Measurements from ENCODE around the gene CUBN.

CUBN gene

DNA sequence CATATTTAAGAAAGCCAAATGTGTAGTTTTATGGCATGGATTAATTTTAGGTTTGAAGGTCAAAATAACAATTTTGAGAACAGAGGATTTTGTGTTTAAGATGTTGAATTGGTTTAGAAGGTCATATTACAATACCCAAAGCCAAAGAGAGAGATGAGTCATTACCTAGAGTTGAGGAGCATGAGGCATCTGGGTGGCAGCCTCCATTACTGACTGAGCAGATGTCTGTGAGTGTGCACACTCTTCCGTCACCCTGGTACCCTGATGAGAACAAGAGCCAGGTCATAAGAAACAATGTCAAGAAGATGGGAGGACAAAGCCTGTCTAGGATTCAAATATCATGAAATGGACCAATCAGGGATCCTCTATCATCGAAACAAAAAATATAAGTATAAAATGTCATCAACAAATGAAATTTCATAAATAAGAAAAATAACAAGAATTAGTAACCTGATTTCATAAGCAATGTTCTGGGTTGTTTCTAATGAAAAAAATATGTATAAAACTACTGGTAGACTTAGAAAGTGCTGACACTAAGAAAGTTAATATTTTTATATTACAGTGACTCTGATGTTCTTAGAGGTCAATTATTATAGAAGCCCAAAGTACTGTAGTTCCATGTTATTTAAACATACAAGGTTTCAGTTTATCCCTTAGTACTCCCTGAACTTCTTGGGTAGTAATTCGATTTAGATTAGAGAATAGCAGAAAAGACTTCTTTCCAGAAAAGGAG, 20.0 kb downstream of the CUBN start:
- H3K27ac ChIP-seq = no peak overlapping the region
- TF ChIP-seq, protein P1, sequence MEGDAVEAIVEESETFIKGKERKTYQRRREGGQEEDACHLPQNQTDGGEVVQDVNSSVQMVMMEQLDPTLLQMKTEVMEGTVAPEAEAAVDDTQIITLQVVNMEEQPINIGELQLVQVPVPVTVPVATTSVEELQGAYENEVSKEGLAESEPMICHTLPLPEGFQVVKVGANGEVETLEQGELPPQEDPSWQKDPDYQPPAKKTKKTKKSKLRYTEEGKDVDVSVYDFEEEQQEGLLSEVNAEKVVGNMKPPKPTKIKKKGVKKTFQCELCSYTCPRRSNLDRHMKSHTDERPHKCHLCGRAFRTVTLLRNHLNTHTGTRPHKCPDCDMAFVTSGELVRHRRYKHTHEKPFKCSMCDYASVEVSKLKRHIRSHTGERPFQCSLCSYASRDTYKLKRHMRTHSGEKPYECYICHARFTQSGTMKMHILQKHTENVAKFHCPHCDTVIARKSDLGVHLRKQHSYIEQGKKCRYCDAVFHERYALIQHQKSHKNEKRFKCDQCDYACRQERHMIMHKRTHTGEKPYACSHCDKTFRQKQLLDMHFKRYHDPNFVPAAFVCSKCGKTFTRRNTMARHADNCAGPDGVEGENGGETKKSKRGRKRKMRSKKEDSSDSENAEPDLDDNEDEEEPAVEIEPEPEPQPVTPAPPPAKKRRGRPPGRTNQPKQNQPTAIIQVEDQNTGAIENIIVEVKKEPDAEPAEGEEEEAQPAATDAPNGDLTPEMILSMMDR (IDR thresholded peaks at IDR 0.05) = no peak
- no peak for TF ChIP-seq ZFX (IDR thresholded peaks at IDR 0.05; ENCODE audit: borderline replicate concordance)

DNA sequence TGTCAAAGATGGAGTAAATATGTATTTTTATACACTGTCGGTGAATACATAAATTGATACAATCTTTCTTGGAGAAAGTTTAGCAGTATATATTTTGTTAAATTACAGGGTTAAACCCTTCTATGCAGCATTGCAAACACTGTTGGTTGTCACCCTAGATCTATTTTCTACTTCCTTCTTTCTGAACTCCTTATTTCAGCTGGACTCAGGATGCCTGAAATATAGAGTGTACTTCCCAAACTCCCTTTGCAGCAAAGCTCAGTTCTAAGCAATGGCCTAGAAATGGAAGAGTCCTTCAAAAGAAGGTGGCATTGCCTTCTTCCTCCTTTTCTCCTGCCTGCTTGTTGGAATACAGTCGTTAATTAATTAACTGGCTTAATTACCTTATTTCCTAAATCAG, 20.6 kb downstream of the CUBN start:
- H3K27ac ChIP-seq = no peak overlapping the region
- TF ChIP-seq, protein P1 (IDR thresholded peaks at IDR 0.05) = no peak

DNA sequence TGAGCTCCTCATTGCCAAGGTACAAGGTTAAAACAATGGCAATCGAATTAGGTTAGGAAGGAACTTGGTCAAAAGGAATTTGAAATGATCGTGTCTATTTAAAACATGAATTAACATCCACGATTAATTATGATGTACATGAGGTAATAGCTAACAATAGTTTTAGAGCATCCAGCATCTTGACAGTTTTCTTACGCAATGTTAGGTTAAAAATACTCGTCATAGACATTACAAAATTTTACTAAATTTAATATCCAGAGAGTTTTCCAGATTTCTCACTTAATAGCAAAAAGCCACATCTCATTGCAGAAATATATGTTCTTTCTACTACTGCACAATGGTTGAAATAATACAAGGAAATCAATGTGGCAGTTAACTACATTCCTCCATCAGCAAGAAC, 22.6 kb downstream of the CUBN start:
- no peak overlapping the region for H3K27ac ChIP-seq
- no peak for TF ChIP-seq ZFX (IDR thresholded peaks at IDR 0.05; ENCODE audit: borderline replicate concordance)
- TF ChIP-seq, protein P1 (IDR thresholded peaks at IDR 0.05) = no peak

DNA sequence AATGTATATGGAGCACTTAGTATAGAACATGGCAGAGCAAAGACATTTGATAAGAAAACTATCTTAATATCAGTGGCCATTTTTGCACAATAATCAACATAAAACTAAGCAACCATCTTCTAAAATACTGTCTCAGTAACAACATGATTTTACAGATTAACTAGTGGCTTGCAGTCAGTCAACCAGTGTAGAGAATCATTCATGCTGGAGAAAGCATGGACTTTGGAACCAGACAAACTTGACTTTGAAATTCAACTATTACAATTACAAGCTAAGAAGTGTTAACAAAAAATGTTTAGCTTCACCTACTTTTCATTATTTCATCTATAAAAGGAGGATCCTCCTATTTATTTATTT, 27.7 kb downstream of the CUBN start:
- no peak overlapping the region for H3K27ac ChIP-seq
- TF ChIP-seq, protein P1 (IDR thresholded peaks at IDR 0.05) = no peak
- no peak for TF ChIP-seq ZFX (IDR thresholded peaks at IDR 0.05; ENCODE audit: borderline replicate concordance)

DNA sequence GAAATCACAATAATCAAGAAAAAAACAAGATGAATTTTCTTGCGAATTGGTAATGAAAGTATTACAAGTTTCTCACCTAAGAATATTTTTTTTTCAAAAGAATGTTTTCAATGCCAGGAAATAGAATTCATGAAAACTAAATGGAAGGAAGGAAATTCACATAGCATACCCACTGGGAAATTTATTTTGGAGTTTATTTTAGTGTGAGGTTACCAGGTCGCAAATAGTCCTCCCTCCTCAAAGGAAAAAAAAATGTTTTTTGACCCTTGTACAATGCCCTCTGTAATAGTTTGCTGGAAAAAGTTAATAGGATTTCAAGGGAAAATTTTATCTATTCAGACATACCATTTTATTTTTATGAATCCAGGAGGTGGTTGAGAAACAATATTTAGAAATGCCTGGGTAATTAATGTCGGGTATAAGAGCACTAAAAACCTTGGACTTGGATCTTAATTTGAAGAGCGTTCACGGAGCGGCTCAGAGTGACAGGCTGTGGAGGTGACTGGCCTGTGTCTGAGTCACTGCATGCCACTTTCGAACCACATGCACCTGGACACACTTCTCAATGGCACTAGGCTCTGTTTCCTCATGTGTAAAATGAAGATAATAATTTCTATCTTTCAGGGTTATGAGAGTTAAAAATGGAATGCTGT, 28.2 kb downstream of the CUBN start:
- TF ChIP-seq, protein P1 (IDR thresholded peaks at IDR 0.05) = no peak
- TF ChIP-seq ZFX (IDR thresholded peaks at IDR 0.05; ENCODE audit: borderline replicate concordance) = no peak
- no peak overlapping the region for H3K27ac ChIP-seq

DNA sequence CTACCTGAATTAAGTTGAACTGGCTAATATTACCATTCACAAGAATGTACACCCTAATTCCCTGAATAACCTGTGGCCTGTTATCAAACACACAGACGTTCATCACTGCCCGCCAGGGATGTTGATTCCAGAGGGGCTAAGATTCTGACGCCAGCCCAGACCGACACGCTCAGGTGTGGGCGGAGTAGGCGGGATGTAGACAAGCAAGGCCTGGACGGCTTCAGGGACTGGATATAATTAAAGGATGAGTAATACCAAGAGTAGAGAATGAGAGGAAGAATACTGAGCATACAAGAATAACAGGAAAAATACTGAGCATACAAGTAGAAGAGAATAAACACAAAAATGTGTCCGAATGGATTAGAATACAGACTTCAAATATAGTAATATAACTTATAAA, 29.0 kb downstream of the CUBN start:
- H3K27ac ChIP-seq = no peak overlapping the region
- TF ChIP-seq ZFX (IDR thresholded peaks at IDR 0.05; ENCODE audit: borderline replicate concordance) = no peak
- TF ChIP-seq, protein P1 (IDR thresholded peaks at IDR 0.05) = no peak

DNA sequence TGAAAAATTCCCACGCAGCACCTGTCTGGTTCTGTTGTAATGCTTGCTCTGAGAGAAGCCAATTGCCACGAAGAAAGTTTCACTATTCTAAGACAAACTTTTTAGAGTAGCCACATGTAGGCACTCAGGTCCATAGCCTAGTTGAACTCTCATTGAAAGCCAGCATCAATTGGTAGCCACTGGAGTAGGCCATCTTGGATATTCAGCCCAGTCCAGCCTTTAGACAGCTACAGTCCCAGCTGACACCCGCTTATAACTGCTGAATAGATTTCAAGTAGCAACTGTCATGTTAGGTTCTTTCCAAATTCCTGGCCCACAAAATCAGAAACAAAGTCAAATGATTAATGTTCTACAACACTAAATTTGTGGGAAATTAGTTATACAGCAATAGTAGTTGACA, 31.6 kb downstream of the CUBN start:
- TF ChIP-seq ZFX (IDR thresholded peaks at IDR 0.05; ENCODE audit: borderline replicate concordance) = no peak
- TF ChIP-seq, protein P1 (IDR thresholded peaks at IDR 0.05) = no peak
- H3K27ac ChIP-seq = no peak overlapping the region

All from 22Rv1 (cell line).